Neural cell (in vitro differentiated cells): ENCODE data around the gene RFX3. TPM values are rescaled to one million over a fixed set of nuclear protein-coding genes. Genes with fewer than 3 reads are reported as not detected.

Source experiments
- H2AFZ ChIP-seq: fragments of 200-600, 300-800 bp; sonication (generic), shearing (Covaris generic); 2 replicates; pipeline ENCODE4 v1.6.0; 2014; ENCODE audit warnings: low read depth, mild to moderate bottlenecking, antibody characterized with exemption, low read length, moderate library complexity
- H3F3A ChIP-seq: fragments of 200-600 bp; shearing (Covaris generic); 2 replicates; pipeline ENCODE4 v1.6.1; 2016; ENCODE audit warnings: mild to moderate bottlenecking, moderate library complexity, mixed read lengths, antibody characterized with exemption, low read length; ENCODE audit not compliant: insufficient read depth, poor library complexity, severe bottlenecking
- H3K27ac ChIP-seq: fragments of 200-600, 300-800 bp; sonication (generic), shearing (Covaris generic); 2 replicates; pipeline ENCODE4 v1.5.1; 2014; ENCODE audit warnings: mild to moderate bottlenecking, low read length, moderate library complexity
- H3K27me3 ChIP-seq: fragments of 300-800, 200-600 bp; sonication (generic), shearing (Covaris generic); 2 replicates; pipeline ENCODE4 v1.6.0; 2014; ENCODE audit warnings: mild to moderate bottlenecking, low read depth, low read length, moderate library complexity; ENCODE audit not compliant: insufficient read depth
- H3K36me3 ChIP-seq: fragments of 300-800, 200-600 bp; sonication (generic), shearing (Covaris generic); 2 replicates; pipeline ENCODE4 v1.5.1; 2014; ENCODE audit warnings: mild to moderate bottlenecking, antibody characterized with exemption, low read length, moderate library complexity; ENCODE audit not compliant: insufficient read depth
- H3K4me2 ChIP-seq: fragments of 300-800, 200-600 bp; sonication (generic), shearing (Covaris generic); 2 replicates; pipeline ENCODE4 v1.6.0; 2014; ENCODE audit warnings: mild to moderate bottlenecking, low read length
- H3K4me3 ChIP-seq: fragments of 300-800, 200-600 bp; sonication (generic), shearing (Covaris generic); 2 replicates; pipeline ENCODE4 v1.5.1; 2014; ENCODE audit warnings: mild to moderate bottlenecking, low read length, moderate library complexity
- H3K79me2 ChIP-seq: fragments of 200-600 bp; shearing (Covaris generic); replicated peaks from 2 replicates; pipeline ENCODE4 v1.6.0; 2014; ENCODE audit warnings: mild to moderate bottlenecking, low read length, moderate library complexity; ENCODE audit not compliant: insufficient read depth
- H3K9ac ChIP-seq: fragments of 300-800, 200-600 bp; sonication (generic), shearing (Covaris generic); 2 replicates; pipeline ENCODE4 v1.6.1; 2016; ENCODE audit warnings: mild to moderate bottlenecking, low read length, mixed read lengths
- H3K9me2 ChIP-seq: fragments of 200-600 bp; shearing (Covaris generic); 2 replicates; pipeline ENCODE4 v1.6.1; 2016; ENCODE audit warnings: mild to moderate bottlenecking, low read length, mixed read lengths; ENCODE audit not compliant: insufficient read depth
- H3K9me3 ChIP-seq: fragments of 200-600, 300-800 bp; sonication (generic), shearing (Covaris generic); 2 replicates; pipeline ENCODE4 v1.6.1; 2016; ENCODE audit warnings: mild to moderate bottlenecking, mixed run types, low read length, moderate library complexity, mixed read lengths
- H4K20me1 ChIP-seq: fragments of 200-600 bp; shearing (Covaris generic); 2 replicates; pipeline ENCODE4 v1.6.1; 2016; ENCODE audit warnings: mild to moderate bottlenecking, mixed run types; ENCODE audit not compliant: insufficient read depth
- CTCF ChIP-seq: fragments of 450-650 bp; IDR thresholded peaks from 2 replicates; pipeline ENCODE4 v1.5.1; 2014; ENCODE audit warnings: antibody characterized with exemption, mild to moderate bottlenecking, moderate library complexity; ENCODE audit not compliant: poor library complexity, severe bottlenecking
- EZH2 ChIP-seq: fragments of 200-600, 300-800 bp; shearing (Covaris generic), sonication (generic); IDR thresholded peaks from 2 replicates; pipeline ENCODE4 v1.6.1; 2014; ENCODE audit warnings: antibody characterized with exemption, low read length, borderline replicate concordance, mild to moderate bottlenecking; ENCODE audit not compliant: insufficient read depth, poor library complexity, severe bottlenecking
- POLR2AphosphoS5 ChIP-seq: IDR thresholded peaks from 2 replicates; pipeline ENCODE4 v1.6.1; 2012
- REST ChIP-seq: IDR thresholded peaks from 2 replicates; pipeline ENCODE4 v1.6.1; 2012; ENCODE audit warnings: borderline replicate concordance
- SMC3 ChIP-seq: fragments of 450-650 bp; conservative IDR thresholded peaks from 2 replicates; pipeline ENCODE4 v1.6.1; 2014; ENCODE audit warnings: antibody characterized with exemption, mild to moderate bottlenecking, moderate library complexity; ENCODE audit not compliant: poor library complexity
- TAF1 ChIP-seq: IDR thresholded peaks from 2 replicates; pipeline ENCODE4 v1.6.1; 2012; ENCODE audit warnings: low read depth
- polyA minus RNA-seq: library from RNA; depleted of rRNA, polyadenylated mRNA; stranded (reverse); fragments of >200 nt; gene quantifications from 2 replicates; pipeline ENCODE4 v1.2.3, GENCODE V29; 2014
- polyA plus RNA-seq: library from polyadenylated mRNA; depleted of rRNA; stranded (reverse); fragments of >200 nt; gene quantifications from 2 replicates; pipeline ENCODE4 v1.2.3, GENCODE V29; 2014

Gene RFX3
- polyA plus RNA-seq (22.3 and 27.6 TPM in 2 replicates), polyA minus RNA-seq (100 and 133 TPM in 2 replicates)

- peaks cover 69% of the 10 kb centered on the region for H3K79me2 ChIP-seq
These were observed at the start of gene RFX3 for GRCh38 chr9:3525836-3526164. Gene RFX3 (minus strand): TSS chr9:3526001. CDS start chr9:3395588, 130,413 bp downstream.

GRCh38 chr9:3571500-3571899 is 45.7 kb upstream of the RFX3 start:
- H2AFZ ChIP-seq = no peak overlapping the region
- no peak overlapping the region for H3K9ac ChIP-seq
- no peaks in the 10 kb centered on the region for H3K9me3 ChIP-seq
- H3K79me2 ChIP-seq = no peaks in the 10 kb centered on the region
- no peak overlapping the region for H3K4me3 ChIP-seq
- H3F3A ChIP-seq = no peaks in the 10 kb centered on the region
- H3K36me3 ChIP-seq = no peaks in the 10 kb centered on the region
- no peaks in the 10 kb centered on the region for H3K27me3 ChIP-seq
- H4K20me1 ChIP-seq = no peaks in the 10 kb centered on the region
- no peak overlapping the region for H3K4me2 ChIP-seq
- H3K27ac ChIP-seq = no peak overlapping the region
- TF ChIP-seq TAF1 = no peak
- no peak for TF ChIP-seq POLR2AphosphoS5
- TF ChIP-seq EZH2 = no peak
- no peak for TF ChIP-seq SMC3
- no peak for TF ChIP-seq REST
- H3K9me2 ChIP-seq = no peaks in the 10 kb centered on the region

More at GRCh38 chr9:3525836-3526164, at the start of gene RFX3:
- TF ChIP-seq REST (peak; percentile 8), TAF1 (no peak)
- H3K9me3 ChIP-seq = no peaks in the 10 kb centered on the region
- H3K9ac ChIP-seq = peak within 1 kb of the TSS; percentile 99
- H3K27me3 ChIP-seq = no peaks in the 10 kb centered on the region
- H3K27ac ChIP-seq = peak within 1 kb of the TSS; percentile 100
- H3F3A ChIP-seq = peaks cover 5% of the 10 kb centered on the region
- peak within 1 kb of the TSS; percentile 83 for H3K4me3 ChIP-seq
- H3K9me2 ChIP-seq = no peaks in the 10 kb centered on the region
- peak within 1 kb of the TSS; percentile 95 for H2AFZ ChIP-seq
- no peaks in the 10 kb centered on the region for H3K36me3 ChIP-seq
- no peaks in the 10 kb centered on the region for H4K20me1 ChIP-seq
- H3K4me2 ChIP-seq = peak within 1 kb of the TSS; percentile 75

GRCh38 chr9:3569529-3569928 is 43.7 kb upstream of the RFX3 start:
- Histone ChIP-seq H4K20me1 (no peaks in the 10 kb centered on the region), H3K36me3 (no peaks in the 10 kb centered on the region), H3K27ac (no peak overlapping the region), H3K4me3 (no peak overlapping the region), H3K27me3 (no peaks in the 10 kb centered on the region), H3K9me2 (no peaks in the 10 kb centered on the region), H3F3A (no peaks in the 10 kb centered on the region), H3K9me3 (no peaks in the 10 kb centered on the region), H3K4me2 (no peak overlapping the region), H3K79me2 (no peaks in the 10 kb centered on the region), H3K9ac (no peak overlapping the region), H2AFZ (no peak overlapping the region)
- no peak for TF ChIP-seq TAF1
- no peak for TF ChIP-seq POLR2AphosphoS5
- TF ChIP-seq CTCF = no peak
